CD1c-positive myeloid dendritic cell (primary cell): ENCODE data around the gene ATP6V1B1.
"Not testable (repeated sequence)": the region's sequence is repeated elsewhere in the genome, so short reads cannot be mapped to it uniquely, and the experiment has no call there.

Source experiments
- DNase-seq: peaks from one replicate; pipeline ENCODE4 v3.0.0-alpha.2; 2016; ENCODE audit errors: extremely low spot score

Gene ATP6V1B1

GRCh38 chr2:71006955-71007799 lies 71.5 kb downstream of the ATP6V1B1 start:
- DNase-seq: no peak

GRCh38 chr2:71008342-71008741 lies 72.6 kb downstream of the ATP6V1B1 start:
- DNase-seq: no peak

GRCh38 chr2:71011786-71012185 lies 76.1 kb downstream of the ATP6V1B1 start:
- DNase-seq: not testable (repeated sequence)
